GM19328 (cell line): ENCODE data around the gene PDE6A.

Experiments
- ATAC-seq: cut with Tn5 transposase; IDR thresholded peaks from one replicate; pipeline ENCODE4 v1.9.1; 2021; ENCODE audit warnings: mild to moderate bottlenecking, moderate library complexity; ENCODE audit not compliant: unreplicated experiment

PDE6A gene

DNA sequence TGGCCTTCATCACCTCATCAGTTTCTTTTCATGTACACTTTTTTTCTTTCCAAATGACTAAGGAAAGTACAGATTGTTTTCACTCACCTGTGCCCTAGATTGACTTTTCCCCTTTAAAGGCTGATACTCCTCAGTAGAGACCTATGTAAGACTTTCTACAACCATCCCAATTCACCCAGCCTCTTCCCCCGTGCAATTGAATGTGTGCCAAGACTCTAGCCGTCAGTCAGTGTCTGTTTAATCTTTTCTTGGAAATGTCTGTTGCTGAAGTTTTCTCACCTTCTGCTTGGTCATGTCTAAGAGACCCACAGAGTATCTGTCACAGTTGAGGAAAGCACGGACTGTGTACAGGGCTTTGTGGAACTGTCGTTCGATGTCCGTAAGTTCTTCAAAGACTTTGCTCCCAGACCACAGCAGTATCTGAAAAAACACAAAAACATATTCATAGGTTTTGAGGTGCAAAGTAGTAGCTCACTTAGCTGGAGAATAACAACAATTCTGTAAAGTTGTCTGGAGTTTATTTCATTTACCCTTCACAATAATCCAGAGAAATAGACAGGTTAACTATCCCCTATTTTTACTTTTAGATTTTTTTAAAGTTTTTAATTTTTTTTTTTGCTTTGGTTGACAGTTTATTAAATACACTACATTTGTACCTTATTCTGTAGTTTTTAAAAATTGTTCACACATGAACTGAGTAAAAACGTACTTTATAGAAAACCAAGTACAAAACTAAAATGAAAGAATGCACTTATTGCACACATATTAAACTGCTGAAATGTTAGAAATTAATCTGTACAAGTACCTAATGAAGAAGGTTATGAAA is 13.6 kb downstream of the PDE6A start:
- ATAC-seq, result no peak

DNA sequence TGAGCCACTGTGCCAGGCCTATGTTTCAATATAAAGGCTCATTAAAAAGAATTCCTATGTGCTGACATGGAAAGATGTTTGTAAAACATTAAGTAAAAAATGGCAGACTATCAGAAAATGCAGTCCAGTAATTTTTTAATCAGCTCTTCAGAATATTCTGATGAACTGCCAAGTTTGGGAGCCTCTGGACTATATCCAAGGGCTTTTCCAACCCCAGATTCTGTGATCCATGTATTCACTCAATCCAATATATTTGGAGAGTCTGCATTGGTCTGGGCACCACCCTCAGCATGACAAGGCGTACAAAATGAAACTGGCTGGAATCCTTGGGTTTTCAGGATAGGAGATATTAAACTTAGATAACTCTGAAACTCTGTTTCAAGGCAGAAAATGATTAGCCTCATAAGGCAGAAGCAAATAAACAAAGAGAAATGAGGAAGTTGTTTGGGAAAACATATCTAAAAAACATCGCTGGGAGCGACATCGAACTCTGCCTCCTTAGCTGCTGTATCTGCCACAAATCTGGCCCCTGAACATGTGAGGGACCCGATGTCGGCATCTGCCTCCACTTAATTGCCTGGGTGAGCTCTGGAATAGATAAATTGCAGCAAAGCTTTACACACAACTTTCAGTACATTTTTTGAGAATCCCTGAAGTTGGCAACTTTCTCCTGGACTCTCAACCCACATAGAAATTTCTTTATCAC is 14.4 kb downstream of the PDE6A start:
- no peak for ATAC-seq

DNA sequence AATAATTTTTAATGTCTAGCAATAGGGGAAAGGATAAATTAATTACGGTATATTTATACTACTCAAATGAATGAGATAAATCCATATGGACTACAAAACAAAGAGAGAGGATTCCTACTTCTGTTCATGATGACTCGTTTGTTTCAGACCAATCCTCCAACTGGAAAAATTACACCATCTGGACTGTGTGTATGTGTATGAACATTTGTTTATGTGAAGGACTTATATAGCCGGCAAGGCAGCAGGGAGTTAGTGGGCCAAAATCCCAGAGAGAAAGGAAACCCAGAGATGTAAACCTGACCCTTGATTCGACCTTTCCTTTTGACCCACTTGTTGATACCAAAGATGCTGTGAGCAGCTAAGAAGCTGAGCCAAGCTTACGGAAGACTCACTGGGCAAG is 20.1 kb downstream of the PDE6A start:
- no peak for ATAC-seq

DNA sequence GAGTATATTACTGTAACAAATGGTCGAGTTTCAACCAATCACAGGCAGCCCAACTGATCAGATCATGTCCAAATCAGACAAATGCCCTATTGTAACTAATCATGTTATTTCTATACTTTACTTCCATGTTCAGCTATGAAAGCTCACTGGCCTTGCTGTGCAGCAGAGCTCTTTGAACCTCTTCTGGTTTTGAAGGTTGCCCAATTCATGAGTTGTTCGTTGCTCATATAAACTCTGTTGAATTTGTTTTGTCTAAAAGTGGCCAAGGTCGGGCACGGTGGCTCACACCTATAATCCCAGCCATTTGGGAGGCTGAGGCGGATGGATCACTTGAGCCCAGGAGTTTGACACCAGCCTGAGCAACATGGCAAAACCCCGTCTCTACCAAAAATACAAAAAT is 21.6 kb downstream of the PDE6A start:
- no peak for ATAC-seq

DNA sequence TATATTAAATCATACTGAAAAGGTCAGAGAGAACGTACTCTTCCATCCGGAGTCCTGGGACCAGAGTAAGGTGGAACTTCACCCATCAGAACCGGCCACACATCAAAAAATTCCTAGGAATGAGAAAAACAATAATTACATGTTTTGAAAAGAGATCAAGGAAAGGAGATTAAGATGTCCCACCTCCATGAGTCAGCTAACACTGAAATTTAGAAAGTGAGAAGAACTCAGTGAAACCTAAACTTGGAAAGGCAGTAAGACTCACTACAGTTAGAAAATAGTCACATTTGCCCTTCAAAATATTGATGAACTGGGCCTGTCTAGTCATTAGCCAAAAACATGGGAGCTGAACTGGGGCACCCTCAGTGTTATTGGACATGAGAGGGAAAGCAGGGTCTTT is 23.0 kb downstream of the PDE6A start:
- ATAC-seq, result no peak

DNA sequence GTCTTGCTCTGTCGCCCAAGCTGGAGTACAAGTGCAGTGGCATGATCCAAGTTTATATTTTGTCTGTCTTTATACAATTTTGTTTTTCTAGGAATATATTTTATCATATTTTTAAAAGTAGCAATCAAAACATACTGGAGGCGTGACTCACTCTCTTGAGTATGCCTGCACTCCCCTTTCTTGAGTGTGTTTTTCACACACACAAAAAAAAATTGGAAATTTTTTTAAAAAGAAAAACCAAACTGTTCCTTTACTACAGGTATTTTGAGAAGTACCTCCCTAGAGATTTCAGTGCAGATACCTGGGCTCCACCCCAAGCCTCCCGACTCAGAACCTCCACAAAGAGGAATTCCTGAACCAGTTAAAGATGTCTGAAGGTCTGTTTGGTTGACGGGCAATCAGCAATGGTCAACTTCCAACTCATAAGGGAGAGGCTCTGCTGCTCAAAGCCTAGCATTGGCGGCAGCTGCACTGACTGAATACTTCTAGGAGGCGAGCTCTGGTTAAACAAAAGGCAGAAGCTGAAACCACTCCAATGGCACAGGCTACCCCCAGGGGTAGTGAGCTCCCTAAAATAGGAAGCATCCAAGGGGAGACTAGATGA is 27.4 kb downstream of the PDE6A start:
- no peak for ATAC-seq

DNA sequence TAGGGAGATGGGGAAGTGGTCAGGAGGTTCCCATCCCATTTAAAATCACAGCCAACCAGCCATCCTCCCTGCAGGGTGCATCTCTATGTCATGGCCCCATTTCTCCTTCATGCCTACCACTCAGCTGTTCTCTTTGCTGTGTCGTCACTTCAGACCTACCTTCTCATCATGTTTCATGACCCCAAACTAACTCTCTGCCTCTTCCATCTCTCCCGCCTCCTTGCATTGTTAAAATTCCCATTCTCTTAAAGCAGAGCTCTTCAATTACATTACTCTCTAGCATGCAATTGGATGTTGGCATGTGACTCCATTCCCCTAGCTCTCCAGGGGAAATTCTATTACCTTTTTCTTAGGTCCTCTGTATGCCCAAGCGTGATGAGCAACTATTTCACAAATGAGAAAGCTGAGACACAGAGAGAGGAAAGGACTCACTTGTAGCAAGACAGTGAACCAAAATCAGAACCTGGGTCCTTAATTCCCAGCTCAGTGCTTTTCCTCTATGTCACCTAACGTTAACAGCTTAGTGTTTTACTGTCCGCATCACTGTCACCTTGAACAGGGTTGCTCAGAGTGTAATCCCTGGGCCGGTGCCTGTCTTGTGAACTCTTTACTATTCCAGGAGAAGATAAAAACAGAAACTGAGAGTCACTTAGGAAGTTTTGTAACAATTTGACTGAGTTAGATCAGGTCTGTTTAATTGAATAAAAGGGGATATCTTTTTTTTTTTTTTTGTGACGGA is 28.1 kb downstream of the PDE6A start:
- ATAC-seq, result no peak

DNA sequence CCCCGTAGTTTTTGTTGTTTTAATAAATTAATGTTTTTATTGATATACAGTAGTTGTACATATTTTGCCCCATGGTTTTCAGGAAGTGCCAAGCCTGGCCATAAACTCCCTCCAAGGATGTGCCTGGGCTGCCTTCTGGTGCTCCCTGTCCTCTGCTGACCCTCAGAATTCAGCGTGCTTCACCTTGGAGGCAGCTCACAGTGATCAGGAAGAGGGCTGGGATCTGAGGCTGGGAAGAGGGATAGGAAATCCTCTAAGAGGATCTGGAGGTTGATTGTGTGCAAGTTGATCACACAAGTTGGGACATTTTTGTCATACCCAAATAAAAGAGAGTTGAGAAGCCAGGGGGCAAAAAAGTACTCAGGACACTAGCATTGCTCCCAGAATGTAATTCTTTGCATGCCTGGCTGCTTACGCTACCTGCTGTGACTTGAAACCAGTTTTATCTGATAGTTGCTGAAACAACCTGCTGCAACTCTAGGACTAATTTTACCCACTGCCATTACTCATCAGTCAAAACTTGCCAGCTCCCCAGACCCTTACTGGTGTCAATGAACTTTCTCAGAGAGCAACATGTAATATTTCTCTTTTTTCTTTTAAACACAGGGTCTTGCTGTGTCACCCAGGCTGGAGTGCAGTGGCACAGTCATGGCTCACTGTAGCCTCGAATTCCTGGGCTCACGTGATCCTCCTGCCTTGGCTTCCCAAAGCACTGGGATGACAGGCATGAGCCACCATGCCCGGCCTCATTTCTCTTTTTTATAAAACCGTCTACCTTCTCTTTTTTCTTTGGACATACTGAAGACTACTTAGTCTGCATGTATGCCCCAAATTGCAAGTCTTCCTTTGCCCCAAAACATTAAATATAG is 29.0 kb downstream of the PDE6A start:
- no peak for ATAC-seq

DNA sequence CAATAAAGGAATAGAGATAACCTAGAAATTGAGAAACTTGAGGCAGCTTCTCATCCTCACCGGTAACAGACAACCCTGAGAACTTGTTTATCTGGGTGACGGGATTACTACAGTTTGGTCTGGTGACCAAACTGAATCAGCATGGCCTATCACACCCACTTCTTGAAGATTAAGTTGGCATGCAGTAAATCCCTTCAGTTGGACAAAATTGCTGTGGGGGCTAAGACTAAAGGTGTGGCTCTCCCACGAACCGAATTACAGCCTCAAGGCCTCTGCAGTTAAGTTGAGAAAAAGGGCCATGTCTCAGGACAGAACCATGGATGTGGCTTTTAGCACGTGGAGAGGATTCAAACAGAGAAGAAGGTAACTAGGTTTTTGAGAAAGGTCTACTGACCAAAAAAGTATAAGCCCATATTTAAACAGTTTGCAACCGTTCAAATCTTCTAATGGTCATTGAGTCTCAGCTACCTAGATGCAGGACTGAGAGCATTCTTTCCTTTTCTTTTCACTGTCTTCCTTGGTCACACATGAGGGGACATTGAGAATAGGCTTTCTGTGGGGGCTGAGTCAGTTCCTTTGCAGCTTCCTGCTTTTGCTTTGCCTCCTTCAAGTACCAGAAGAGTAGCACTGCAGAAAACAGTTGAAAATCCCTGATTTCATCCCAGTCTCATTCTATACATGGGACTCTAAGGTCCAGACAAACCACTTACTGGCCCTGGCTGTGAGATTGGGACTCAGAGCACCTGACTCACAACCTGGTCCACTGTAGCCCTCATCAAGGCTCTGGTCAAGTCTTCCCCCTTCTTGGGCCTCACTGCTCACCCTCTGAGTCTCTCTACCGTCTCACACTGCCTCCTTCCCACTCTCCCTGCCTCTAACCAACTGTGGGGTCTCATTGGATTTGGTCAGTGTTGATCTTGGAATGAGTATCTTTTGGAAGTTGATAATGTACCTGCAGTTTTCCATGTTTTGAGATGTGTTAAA is 30.9 kb downstream of the PDE6A start:
- ATAC-seq, result no peak

DNA sequence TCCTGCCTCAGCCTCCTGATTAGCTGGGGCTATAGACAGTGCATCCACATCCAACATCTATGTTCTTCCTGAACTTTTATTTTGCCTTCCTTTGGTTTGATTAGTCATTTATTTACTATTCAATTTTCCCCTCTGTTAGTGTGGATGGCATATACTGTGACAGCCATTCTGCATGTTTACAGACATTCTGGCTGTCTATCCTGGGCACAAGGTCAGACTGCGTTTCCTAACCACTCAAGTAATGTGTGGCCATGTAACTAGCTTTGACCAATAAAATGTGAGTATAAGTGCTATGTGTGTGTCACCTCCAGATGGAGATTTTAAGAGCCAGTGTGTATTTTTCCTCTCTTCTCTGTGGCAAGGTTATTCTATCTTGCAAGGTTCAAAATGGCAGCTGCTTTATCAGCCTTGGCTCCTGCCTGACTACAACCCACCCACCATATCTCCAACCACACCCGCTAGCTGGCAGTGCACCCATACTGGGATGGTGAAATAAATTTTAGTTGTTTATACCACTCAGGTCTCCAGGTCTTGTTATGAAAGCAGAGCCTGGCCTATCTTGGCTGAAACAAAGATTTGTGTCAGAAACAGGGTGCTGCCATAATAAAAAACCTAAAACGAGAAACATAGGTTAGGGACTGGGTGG is 32.2 kb downstream of the PDE6A start:
- no peak for ATAC-seq

DNA sequence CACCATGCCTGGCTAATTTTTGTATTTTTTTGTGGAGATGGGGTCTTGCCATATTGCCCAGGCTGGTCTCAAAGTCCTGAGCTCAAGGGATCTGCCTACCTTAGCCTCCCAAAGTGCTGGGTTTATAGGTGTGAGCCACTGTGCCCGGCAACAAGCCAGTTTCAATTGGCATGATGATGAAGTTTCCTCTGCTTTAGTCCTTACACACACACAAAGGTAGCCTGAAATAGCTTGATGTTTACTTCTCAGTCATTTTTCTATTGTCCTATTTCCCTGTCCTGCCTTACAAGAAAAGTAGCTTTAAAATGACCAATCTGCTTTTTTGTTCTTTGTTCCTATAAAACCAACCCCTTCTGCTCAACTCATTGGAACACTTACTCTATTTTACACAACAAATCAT is 33.6 kb downstream of the PDE6A start:
- no peak for ATAC-seq

DNA sequence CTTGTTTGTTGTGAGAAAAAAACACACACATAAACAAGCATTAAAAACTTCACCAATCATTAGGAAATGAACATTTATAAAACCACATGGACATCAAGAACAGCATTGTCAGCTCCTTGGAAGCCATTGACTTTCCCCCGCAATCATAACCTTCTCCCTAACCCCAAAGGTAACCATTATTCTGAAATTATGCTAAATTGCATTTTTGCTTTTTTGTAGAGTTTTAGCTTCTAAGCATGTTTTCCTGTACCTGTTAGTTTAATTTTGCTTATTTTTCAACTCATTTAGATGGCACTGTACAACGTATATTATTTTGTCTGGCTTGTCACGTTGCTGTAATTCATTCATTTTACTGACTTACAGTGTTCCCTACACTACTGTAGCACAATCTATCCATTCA is 36.8 kb downstream of the PDE6A start:
- ATAC-seq, result no peak

DNA sequence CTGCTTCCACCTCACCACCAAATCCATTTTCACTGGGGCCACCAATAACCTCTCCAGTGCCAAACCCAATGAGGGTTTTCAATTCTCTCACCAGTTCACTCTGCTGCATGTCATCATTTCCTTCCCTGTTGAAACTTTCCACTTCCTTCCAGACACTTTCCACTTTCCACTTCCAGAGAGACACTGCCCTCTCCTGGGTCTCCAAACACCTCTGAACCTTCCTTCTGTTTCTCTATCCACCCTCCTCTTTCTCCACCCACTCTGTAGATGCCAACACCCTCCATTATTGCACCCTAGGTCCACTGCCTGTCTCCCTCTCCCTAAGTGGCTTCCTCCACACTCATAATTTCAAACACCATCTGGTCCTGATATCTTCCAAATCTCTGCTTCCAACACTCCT is 39.6 kb downstream of the PDE6A start:
- ATAC-seq, result no peak

DNA sequence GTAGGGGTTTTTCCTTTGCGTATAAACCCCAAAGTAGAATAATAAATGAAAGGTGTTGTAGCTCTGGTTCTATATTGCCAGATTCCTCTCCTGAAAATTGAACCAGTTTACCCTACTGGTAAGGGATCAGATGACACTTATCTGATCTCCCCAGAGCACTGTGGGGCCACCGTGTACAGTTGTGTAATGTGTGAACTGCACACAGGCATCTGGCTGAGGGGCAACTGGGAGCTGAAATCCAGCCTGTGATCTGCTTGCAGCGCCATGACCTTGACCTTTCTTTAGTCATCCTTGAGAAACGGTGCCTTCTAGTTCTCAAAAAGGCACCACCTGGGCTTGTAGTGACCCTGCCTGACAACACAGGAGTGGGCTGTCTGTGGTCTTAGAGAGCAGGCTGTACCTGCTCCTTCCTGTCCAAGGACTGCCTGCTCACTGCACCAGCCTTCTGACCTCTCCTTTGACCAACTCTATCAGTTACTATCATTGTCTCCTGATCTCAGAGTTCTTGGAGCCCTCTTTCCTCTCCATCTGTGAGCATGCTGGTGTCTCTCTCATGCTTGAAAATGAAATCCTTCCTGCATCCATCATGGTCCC is 40.2 kb downstream of the PDE6A start:
- no peak for ATAC-seq

DNA sequence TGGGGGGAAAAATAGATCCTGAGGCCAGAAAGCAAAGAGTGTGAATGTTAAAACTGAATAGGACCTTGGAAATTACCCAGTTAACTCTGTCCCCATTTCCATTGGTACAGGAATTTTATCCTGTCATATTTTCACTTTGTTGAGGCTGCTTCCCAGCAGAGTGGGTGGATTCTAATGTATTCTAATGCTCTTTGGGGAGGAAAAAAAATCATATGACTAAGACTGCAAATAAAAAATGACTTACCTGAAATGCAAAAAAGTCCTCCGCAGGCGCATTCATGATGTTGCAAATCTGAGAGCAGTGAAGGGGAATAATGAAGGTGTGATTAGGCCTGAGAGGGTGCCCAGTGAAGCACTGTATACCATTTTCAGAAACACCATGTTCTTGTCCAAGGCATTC is 41.2 kb downstream of the PDE6A start:
- no peak for ATAC-seq

DNA sequence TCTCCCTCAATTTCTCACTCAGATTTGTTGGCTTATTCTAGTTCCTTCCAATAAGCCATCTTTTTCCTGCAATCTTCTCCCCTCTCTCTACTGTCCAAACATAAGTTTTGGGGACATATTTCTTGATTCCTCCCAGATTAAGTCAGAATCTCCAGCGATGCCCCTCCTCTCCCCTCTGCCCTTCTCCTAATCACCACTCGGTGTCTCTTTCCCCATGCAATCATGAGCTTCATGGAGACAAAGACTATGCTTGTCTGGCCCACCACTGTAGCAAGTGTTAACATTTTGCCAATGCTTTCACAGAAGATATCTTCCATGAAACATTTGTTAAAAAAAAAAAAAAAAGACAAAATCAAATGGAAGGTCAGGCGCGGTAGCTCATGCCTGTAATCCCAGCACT is 42.4 kb downstream of the PDE6A start:
- no peak for ATAC-seq

DNA sequence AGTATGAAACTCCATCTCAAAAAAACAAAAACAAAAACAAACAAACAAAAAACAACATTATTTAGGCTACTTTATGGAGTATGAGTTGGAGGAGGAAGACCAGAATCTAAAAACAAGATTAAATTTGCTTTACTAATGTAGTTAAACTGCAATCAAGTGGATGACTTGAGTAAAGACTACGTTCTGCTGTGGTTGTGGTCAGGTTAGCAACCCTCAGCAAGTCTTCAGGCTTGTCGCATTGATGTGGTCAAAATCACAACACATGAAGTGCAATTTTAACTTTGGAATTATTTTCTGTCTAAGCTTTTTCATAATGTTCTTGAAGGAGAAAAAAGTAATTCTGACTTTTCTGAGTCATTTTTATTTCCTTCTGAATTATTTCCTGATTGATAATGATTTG is 43.1 kb downstream of the PDE6A start:
- ATAC-seq, result no peak

DNA sequence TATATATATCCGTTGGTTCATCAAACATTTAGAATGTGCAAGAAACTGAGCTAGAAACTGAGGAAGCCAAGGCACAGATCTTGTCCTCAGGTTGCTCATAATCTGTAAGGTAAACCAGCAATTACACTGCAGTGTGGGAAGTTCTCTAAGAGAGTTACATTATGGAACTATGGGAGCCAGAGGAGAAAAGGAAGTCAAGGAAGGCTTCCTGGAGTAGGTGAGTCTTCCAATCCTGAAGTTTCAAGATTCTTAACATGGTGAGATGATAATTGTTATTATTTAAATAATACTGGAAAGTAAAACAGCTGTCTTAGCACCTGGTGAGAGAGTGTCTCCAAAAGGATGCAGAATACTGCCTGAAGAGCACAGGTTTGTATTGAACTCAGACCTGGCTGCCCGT is 44.2 kb downstream of the PDE6A start:
- ATAC-seq, result no peak
